Dermis microvascular lymphatic vessel endothelial cell (primary cell): ENCODE measurements around the gene MS4A13. TPM values are rescaled to one million over a fixed set of nuclear protein-coding genes. Genes with fewer than 3 reads are reported as not detected.
"Not testable (repeated sequence)": the region's sequence is repeated elsewhere in the genome, so short reads cannot be mapped to it uniquely, and the experiment has no call there.

ENCODE experiments used
- DNase-seq, 2 donors: peaks; one replicate each; pipeline versions ENCODE4 v3.0.0 to v3.0.0-alpha.2; 2010; ENCODE audit warnings: low read depth in 2 of 2
- total RNA-seq: library from RNA; depleted of rRNA; stranded (reverse); fragments of >200 nt; gene quantifications from 2 replicates; pipeline ENCODE4 v1.2.1, GENCODE V29; 2014

MS4A13 gene
- total RNA-seq: not detected in 2 replicates

- DNase-seq: no peak
Measured at GRCh38 chr11:60515144-60515855, at the start of gene MS4A13. TSS of gene MS4A13 (plus strand) at chr11:60515392. CDS start at chr11:60518084, 2,692 bp downstream.

GRCh38 chr11:60468829-60469228, 46.4 kb upstream of the MS4A13 start:
- DNase-seq: no peak

DNA sequence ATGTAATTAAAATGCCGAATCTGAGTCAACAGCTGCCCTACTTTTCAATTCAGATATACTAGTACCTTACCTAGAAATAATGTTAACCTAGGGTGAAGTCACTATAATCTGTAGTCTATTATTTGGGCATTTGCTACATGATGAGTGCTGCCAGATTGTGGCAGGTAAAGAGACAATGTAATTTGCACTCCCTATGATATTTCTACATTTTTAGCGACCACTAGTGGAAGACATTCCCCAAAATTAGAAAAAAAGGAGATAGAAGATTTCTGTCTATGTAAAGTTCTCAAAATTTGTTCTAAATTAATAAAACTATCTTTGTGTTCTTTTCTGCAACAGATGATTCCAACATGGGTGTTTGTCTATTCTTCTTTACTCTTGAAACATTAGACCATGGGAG, 45.5 kb upstream of the MS4A13 start:
- no peak for DNase-seq

DNA sequence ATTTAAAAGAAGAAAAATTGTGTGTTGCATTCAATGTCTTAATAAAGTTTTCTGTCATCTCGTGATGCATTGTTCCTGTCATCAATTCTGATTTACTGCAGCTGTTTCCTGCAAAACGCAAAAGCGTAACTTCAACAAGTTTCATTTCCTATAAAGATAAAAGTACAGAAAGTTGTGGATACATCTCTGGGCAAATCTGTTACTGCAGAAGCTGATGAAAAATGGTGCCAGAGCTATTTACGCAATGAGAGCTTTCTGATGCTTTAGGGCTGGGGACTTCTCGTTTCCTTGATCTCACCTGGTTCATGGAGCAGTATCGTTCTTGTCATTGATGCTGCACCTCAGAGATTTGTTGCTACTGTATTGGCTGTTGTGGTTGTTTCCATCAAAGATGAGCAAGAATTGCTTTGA, 38.2 kb upstream of the MS4A13 start:
- DNase-seq: no peak

GRCh38 chr11:60482361-60482760, 32.8 kb upstream of the MS4A13 start:
- no peak for DNase-seq

- peak; percentile 5 to 24 for DNase-seq
Measured at GRCh38 chr11:60485987-60486386, 29.2 kb upstream of the MS4A13 start.

DNA sequence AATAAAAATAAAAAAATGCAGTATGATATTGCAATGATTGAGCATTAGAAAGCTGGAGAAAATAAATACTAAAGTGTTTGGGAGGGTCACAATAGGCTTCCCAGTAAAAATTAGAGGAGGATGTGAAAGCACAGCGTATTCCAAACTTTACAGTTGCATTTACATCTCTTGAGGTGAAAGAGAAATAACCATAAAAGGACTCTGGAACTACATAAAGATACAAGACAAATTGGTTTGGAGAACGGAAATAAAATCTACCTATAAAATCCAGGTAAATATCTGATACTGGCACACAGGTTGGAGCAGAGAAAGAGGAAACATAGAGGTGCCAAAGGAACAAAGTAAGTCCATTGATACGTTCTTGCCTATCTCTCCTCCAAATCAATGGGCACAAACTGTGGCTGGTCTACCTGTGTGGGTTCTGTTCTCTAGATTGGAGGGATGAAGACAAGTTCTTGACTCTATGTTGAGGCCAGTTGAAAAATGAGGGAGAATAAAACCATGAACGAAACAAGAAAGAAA, 22.6 kb upstream of the MS4A13 start, which contains the start of gene MS4A12:
TSS of gene MS4A12 (plus strand) at position 291 of the 522 bp plus-strand sequence. CDS start 4,541 bp downstream, outside the sequence.
- no peak for DNase-seq

DNA sequence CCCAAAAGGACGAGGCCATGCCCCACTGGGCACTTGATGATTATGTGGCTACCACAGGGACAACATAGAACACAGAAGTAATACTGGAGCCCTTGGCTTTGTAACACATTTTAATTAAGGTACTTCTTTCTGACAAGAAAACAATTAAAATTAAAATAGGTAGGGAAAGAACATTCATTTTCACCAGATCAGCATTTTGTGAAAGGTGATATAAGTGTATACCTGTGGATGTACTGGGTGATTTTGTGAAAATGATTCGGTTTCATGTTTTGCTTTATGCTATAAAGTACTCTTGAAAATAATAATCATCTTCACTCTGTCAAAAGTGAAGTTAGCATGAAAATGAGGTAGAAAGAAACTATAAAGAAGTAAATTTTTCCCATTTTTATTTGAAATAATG, 21.7 kb upstream of the MS4A13 start:
- no peak for DNase-seq

DNA sequence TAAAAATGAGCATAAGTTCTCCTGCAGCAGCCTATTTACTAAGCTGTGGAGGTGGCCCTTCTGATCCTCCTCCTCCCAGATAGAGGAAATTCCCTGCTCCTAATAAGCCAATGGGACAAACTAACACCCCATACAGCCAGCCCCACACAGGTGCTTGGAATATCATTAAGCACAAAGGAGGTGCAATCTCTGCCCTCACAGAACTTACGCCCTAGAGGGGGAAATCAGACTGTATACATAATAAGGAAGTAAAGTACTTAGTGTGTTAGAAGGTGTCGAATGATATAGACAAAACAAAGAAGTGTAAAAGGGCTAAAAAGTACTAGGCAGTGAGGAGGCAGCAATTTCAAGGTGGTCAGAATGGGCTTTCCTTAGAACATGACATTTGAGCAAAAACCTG, 16.8 kb upstream of the MS4A13 start:
- DNase-seq: no peak

- DNase-seq: no peak
Measured at GRCh38 chr11:60498853-60499252, 16.3 kb upstream of the MS4A13 start.

DNA sequence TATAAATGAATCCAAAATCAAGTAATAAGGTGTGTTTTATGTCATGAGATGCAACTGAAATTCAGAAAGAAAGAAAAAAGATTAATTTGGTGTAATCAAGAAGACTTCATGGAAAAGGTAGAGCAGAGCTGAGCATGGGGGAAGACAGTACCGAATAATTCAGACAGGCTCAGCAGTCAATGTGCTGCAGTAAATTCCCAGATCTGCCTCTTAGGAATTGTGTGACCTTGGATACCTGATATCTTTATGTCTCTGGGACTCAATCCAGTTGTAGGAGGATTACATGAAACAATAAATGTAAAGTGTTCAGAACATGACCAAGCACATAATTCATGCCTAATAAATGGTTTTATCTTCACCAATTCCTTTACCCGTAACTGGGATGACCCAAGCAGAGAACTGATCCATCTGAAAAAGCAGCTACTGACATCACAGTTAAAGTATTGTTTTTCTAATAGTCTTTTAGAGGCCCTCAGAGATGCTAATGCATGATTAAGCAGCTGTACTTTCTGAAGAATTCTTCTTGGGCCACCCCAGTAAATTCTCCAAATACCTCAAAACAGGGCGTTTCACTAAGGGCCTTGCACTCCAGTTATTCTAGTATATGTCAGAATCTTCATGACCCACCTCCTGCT, 14.8 kb upstream of the MS4A13 start:
- DNase-seq: no peak

- DNase-seq: no peak
Measured at GRCh38 chr11:60502221-60502775, 12.9 kb upstream of the MS4A13 start.

- no peak for DNase-seq
Measured at GRCh38 chr11:60504219-60504905, 10.8 kb upstream of the MS4A13 start.

- DNase-seq: not testable (repeated sequence)
Measured at GRCh38 chr11:60509609-60510008, 5.6 kb upstream of the MS4A13 start.

- DNase-seq: not testable (repeated sequence)
Measured at GRCh38 chr11:60510209-60510608, 5.0 kb upstream of the MS4A13 start.

DNA sequence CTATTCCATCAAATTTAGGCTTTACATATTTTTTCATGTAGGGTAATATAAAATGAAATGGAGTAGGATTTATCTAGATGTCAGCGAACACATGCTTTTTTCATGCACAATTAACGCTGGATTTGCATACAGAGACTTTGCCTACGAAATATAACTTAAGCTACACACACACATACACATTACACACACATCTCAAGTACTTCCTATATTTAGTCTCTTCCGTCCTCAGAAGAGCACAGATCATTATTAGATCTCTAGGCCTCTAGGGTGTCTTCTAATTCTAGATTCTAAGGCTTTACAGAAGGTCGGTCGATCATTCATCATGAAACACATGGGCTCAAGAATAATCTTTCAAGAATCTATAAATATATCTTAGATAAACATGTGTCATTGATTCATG, 3.8 kb upstream of the MS4A13 start:
- no peak for DNase-seq

- no peak for DNase-seq
Measured at GRCh38 chr11:60512651-60513225, 2.5 kb upstream of the MS4A13 start.

GRCh38 chr11:60513496-60514460, 1.4 kb upstream of the MS4A13 start:
- peak in 1 of 2 donors; percentile 1 for DNase-seq

- no peak for DNase-seq
Measured at GRCh38 chr11:60528465-60528864, 13.3 kb downstream of the MS4A13 start.

GRCh38 chr11:60528934-60529333, 13.7 kb downstream of the MS4A13 start:
- no peak for DNase-seq
